ENCODE results near the gene ENPP3. TPM values are rescaled to one million over a fixed set of nuclear protein-coding genes. Genes with fewer than 3 reads are reported as not detected.

ENPP3 gene
- polyA plus RNA-seq, 1 experiment, result not detected

GRCh38 chr6:131655951-131656350 is 18.8 kb downstream of the ENPP3 start:
- POLR2A ChIA-PET, result no interaction called here
- Histone ChIP-seq H3K36me3 (ENCODE audit: control insufficient read depth, insufficient read depth, low read length) (no peaks in the 10 kb centered on the region), H3K4me3 (ENCODE audit: low read depth, low read length) (no peak overlapping the region), H3K27me3 (ENCODE audit: control insufficient read depth, insufficient read depth, low read length) (no peaks in the 10 kb centered on the region)
- TF ChIP-seq CTCF (IDR thresholded peaks at IDR 0.05; ENCODE audit: insufficient read depth, low read depth, low read length), result no peak
- CTCF ChIA-PET, result interaction anchor here (1.4 to 5.0 kb wide), 2 partner anchors 15 to 28 kb away, joined by 4 to 19 read pairs; partner anchors contain the start of gene MED23
- DNase-seq (ENCODE audit: low read depth), result no peak

- H3K36me3 ChIP-seq (ENCODE audit: control insufficient read depth, insufficient read depth, low read length), result no peaks in the 10 kb centered on the region
- ChIA-PET CTCF (interaction anchor here (0.6 to 5.0 kb wide), 4 partner anchors 8 to 35 kb away, joined by 3 to 19 read pairs (median 4); partner anchors contain the start of gene MED23), POLR2A (no interaction called here)
- no peak overlapping the region for H3K4me3 ChIP-seq (ENCODE audit: low read depth, low read length)
- DNase-seq (ENCODE audit: low read depth), result no peak
- no peak for TF ChIP-seq CTCF (IDR thresholded peaks at IDR 0.05; ENCODE audit: insufficient read depth, low read depth, low read length)
- no peaks in the 10 kb centered on the region for H3K27me3 ChIP-seq (ENCODE audit: control insufficient read depth, insufficient read depth, low read length)
These were observed 19.6 kb downstream of the ENPP3 start for GRCh38 chr6:131656667-131657066.

- CTCF ChIA-PET, result interaction anchor here (0.6 to 5.0 kb wide), 3 partner anchors 9 to 35 kb away, joined by 3 to 19 read pairs (median 5); partner anchors contain the start of gene MED23
- Histone ChIP-seq H3K27me3 (ENCODE audit: control insufficient read depth, insufficient read depth, low read length) (no peaks in the 10 kb centered on the region), H3K4me3 (ENCODE audit: low read depth, low read length) (no peak overlapping the region), H3K36me3 (ENCODE audit: control insufficient read depth, insufficient read depth, low read length) (no peaks in the 10 kb centered on the region)
- POLR2A ChIA-PET, result no interaction called here
- no peak for DNase-seq (ENCODE audit: low read depth)
- no peak for TF ChIP-seq CTCF (IDR thresholded peaks at IDR 0.05; ENCODE audit: insufficient read depth, low read depth, low read length)
These were observed 20.1 kb downstream of the ENPP3 start for GRCh38 chr6:131657222-131657621.

GRCh38 chr6:131657630-131658111 is 20.6 kb downstream of the ENPP3 start:
- DNase-seq (ENCODE audit: low read depth), result peak; percentile 59
- TF ChIP-seq CTCF (IDR thresholded peaks at IDR 0.05; ENCODE audit: insufficient read depth, low read depth, low read length), result no peak
- H3K36me3 ChIP-seq (ENCODE audit: control insufficient read depth, insufficient read depth, low read length), result no peaks in the 10 kb centered on the region
- no peaks in the 10 kb centered on the region for H3K27me3 ChIP-seq (ENCODE audit: control insufficient read depth, insufficient read depth, low read length)
- H3K4me3 ChIP-seq (ENCODE audit: low read depth, low read length), result no peak overlapping the region
- CTCF ChIA-PET, result interaction anchor here (0.6 to 5.0 kb wide), 3 partner anchors 9 to 37 kb away, joined by 3 to 19 read pairs (median 3); partner anchors contain the start of gene MED23
- POLR2A ChIA-PET, result no interaction called here

- ChIA-PET POLR2A (no interaction called here), CTCF (interaction anchor here (0.6 to 2.1 kb wide), 2 partner anchors 30 to 36 kb away, joined by 3 to 6 read pairs; partner anchors contain the start of gene MED23)
- no peaks in the 10 kb centered on the region for H3K36me3 ChIP-seq (ENCODE audit: control insufficient read depth, insufficient read depth, low read length)
- no peaks in the 10 kb centered on the region for H3K27me3 ChIP-seq (ENCODE audit: control insufficient read depth, insufficient read depth, low read length)
- no peak overlapping the region for H3K4me3 ChIP-seq (ENCODE audit: low read depth, low read length)
- no peak for TF ChIP-seq CTCF (IDR thresholded peaks at IDR 0.05; ENCODE audit: insufficient read depth, low read depth, low read length)
- no peak for DNase-seq (ENCODE audit: low read depth)
These were observed 21.2 kb downstream of the ENPP3 start for GRCh38 chr6:131658287-131658686.
